K562 (cell line): ENCODE measurements around the gene PDCD1.
"Not testable (repeated sequence)": the region's sequence is repeated elsewhere in the genome, so short reads cannot be mapped to it uniquely, and the experiment has no call there.

Source experiments
- ATF4 ChIP-seq: fragments of 450-650 bp; formaldehyde crosslinking; IDR thresholded peaks from 2 replicates; pipeline ENCODE4 v1.4.0; 2022; ENCODE audit warnings: mild to moderate bottlenecking, moderate library complexity
- ATF7 ChIP-seq: fragments of 450-650 bp; IDR thresholded peaks from 2 replicates; pipeline ENCODE4 v1.7.1; 2014; ENCODE audit warnings: mild to moderate bottlenecking, moderate library complexity
- MXI1 ChIP-seq: IDR thresholded peaks from 2 replicates; pipeline ENCODE4 v1.6.1; 2011; ENCODE audit warnings: low read depth, mild to moderate bottlenecking, improper control_type of control experiment, low read length
- NUFIP1 ChIP-seq: fragments of 450-650 bp; IDR thresholded peaks from 2 replicates; pipeline ENCODE4 v1.6.1; 2018; ENCODE audit not compliant: partially characterized antibody
- ZNF696 ChIP-seq: fragments of 250-450 bp; sonication (Bioruptor Pico); conservative IDR thresholded peaks from 2 replicates; pipeline ENCODE4 v1.4.0; 2020; ENCODE audit warnings: mild to moderate bottlenecking, moderate library complexity
- TF ChIP-seq, protein P1 (sequence below), 3 experiments: IDR thresholded peaks in 2 of 3; conservative IDR thresholded peaks in 1 of 3; 2 replicates each; pipeline ENCODE4 v1.5.1; 2011 to 2012; ENCODE audit warnings: low read length in 3 of 3, mild to moderate bottlenecking in 3 of 3, control low read depth in 2 of 3, improper control_type of control experiment in 1 of 3, inconsistent platforms in 1 of 3, low read depth in 1 of 3, mixed read lengths in 1 of 3, moderate library complexity in 1 of 3; ENCODE audit not compliant: insufficient read depth in 2 of 3

DNA sequence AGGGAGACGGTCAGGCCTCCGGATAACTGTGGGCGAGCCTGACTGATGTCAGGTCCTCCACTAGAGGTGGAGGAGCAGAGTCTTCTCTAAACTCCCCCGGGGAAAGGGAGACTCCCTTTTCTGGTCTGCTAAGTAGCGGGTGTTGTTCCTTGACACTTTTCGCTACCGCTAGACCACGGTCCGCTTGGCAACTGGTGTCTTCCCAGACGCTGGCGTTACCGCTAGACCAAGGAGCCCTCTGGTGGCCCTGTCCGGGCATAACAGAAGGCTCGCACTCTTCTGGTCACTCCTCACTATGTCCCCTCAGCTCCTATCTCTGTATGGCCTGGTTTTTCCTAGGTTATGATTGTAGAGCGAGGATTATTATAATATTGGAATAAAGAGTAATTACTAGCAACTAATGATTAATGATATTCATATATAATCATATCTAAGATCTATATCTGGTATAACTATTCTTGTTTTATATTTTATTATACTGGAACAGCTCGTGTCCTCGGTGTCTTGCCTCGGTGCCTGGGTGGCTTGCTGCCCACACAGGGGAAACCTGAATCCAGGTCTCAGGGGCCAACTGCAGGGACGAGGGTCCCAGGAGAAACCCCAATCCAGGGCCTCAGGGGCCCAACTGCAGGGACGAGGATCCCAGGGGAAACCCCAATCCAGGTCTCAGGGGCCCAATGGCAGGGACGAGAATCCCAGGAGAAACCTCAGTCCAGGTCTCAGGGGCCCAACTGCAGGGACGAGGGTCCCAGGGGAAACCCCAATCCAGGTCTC lies 17.2 kb upstream of the PDCD1 start:
- TF ChIP-seq, protein P1, sequence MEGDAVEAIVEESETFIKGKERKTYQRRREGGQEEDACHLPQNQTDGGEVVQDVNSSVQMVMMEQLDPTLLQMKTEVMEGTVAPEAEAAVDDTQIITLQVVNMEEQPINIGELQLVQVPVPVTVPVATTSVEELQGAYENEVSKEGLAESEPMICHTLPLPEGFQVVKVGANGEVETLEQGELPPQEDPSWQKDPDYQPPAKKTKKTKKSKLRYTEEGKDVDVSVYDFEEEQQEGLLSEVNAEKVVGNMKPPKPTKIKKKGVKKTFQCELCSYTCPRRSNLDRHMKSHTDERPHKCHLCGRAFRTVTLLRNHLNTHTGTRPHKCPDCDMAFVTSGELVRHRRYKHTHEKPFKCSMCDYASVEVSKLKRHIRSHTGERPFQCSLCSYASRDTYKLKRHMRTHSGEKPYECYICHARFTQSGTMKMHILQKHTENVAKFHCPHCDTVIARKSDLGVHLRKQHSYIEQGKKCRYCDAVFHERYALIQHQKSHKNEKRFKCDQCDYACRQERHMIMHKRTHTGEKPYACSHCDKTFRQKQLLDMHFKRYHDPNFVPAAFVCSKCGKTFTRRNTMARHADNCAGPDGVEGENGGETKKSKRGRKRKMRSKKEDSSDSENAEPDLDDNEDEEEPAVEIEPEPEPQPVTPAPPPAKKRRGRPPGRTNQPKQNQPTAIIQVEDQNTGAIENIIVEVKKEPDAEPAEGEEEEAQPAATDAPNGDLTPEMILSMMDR (IDR thresholded peaks at IDR 0.05 in 2 of 3, conservative IDR thresholded peaks at IDR 0.05 in 1 of 3; ENCODE audit: insufficient read depth in 2 of 3, low read depth in 1 of 3, low read length in 3 of 3): peak; percentile 33 to 43 (median 42)
- not testable (repeated sequence) for TF ChIP-seq ATF7; ZNF696; MXI1; ATF4 (CRISPR knock-in tag); NUFIP1
